K562 (cell line): Measurements from ENCODE around the gene SLC22A23. TPM values are rescaled to one million over a fixed set of nuclear protein-coding genes. Genes with fewer than 3 reads are reported as not detected.

Experiments
- ARID4B ChIP-seq: sonication (generic); formaldehyde crosslinking; IDR thresholded peaks from 2 replicates; pipeline ENCODE4 v1.8.0; 2022; ENCODE audit warnings: mild to moderate bottlenecking, missing genetic modification reagents
- CTBP1 ChIP-seq: fragments of 450-650 bp; IDR thresholded peaks from 2 replicates; pipeline ENCODE4 v1.6.1; 2016; ENCODE audit warnings: borderline replicate concordance
- FOSL1 ChIP-seq: fragments of 200-800 bp; sonication (Bioruptor generic); conservative IDR thresholded peaks from 2 replicates; pipeline ENCODE4 v1.6.1; 2016; ENCODE audit warnings: missing genetic modification characterization, missing compliant biosample characterization
- FOXK1 ChIP-seq: sonication (generic); formaldehyde crosslinking; IDR thresholded peaks from 2 replicates; pipeline ENCODE4 v1.8.0; 2022; ENCODE audit warnings: missing genetic modification reagents, mild to moderate bottlenecking, borderline replicate concordance
- GATAD2A ChIP-seq: fragments of 450-650 bp; IDR thresholded peaks from 2 replicates; pipeline ENCODE4 v1.6.1; 2017
- HDAC2 ChIP-seq: fragments of 450-650 bp; IDR thresholded peaks from 2 replicates; pipeline ENCODE4 v1.6.1; 2016; ENCODE audit warnings: mild to moderate bottlenecking
- HLTF ChIP-seq: fragments of 450-650 bp; IDR thresholded peaks from 2 replicates; pipeline ENCODE4 v1.6.1; 2016
- HOXB6 ChIP-seq: fragments of 250-450 bp; sonication (Bioruptor Pico); IDR thresholded peaks from 2 replicates; pipeline ENCODE4 v1.5.1; 2022; ENCODE audit warnings: mild to moderate bottlenecking, borderline replicate concordance
- KDM1A ChIP-seq, 2 experiments: fragments of 450-650 bp; IDR thresholded peaks; 2 replicates each; pipeline ENCODE4 v1.6.1; 2016; ENCODE audit warnings: mild to moderate bottlenecking in 2 of 2
- NCOA1 ChIP-seq: fragments of 450-650 bp; IDR thresholded peaks from 2 replicates; pipeline ENCODE4 v1.6.1; 2016; ENCODE audit warnings: low read depth
- RBM39 ChIP-seq: fragments of 200-400 bp; formaldehyde crosslinking; optimal IDR thresholded peaks from 2 replicates; pipeline ENCODE3; 2018; ENCODE audit warnings: low read depth, low read length
- SAFB ChIP-seq: fragments of 200-400 bp; formaldehyde crosslinking; IDR thresholded peaks from 2 replicates; pipeline ENCODE4 v1.6.1; 2017; ENCODE audit warnings: low read depth, low read length, borderline replicate concordance
- SIX5 ChIP-seq, 2 experiments: IDR thresholded peaks; 2 replicates each; pipeline ENCODE4 v1.6.1; 2011; ENCODE audit warnings: low read length in 2 of 2, borderline replicate concordance in 1 of 2, low read depth in 1 of 2, mild to moderate bottlenecking in 1 of 2, moderate library complexity in 1 of 2; ENCODE audit not compliant: insufficient read depth in 1 of 2
- SOX6 ChIP-seq: fragments of 450-650 bp; IDR thresholded peaks from 2 replicates; pipeline ENCODE4 v1.6.1; 2014; ENCODE audit warnings: mild to moderate bottlenecking
- STAT5B ChIP-seq: fragments of 250-450 bp; sonication (Bioruptor Pico); IDR thresholded peaks from 2 replicates; pipeline ENCODE4 v1.8.0; 2021; ENCODE audit warnings: mild to moderate bottlenecking, inconsistent platforms
- USF1 ChIP-seq: sonication (generic); formaldehyde crosslinking; IDR thresholded peaks from 2 replicates; pipeline ENCODE4 v1.9.0; 2022; ENCODE audit warnings: mild to moderate bottlenecking, missing genetic modification reagents
- ZNF224 ChIP-seq: sonication (generic); formaldehyde crosslinking; IDR thresholded peaks from 2 replicates; pipeline ENCODE4 v1.8.0; 2022; ENCODE audit warnings: mild to moderate bottlenecking, missing genetic modification reagents
- ZNF316 ChIP-seq: fragments of 450-650 bp; IDR thresholded peaks from 2 replicates; pipeline ENCODE4 v1.6.1; 2016
- ZNF717 ChIP-seq: fragments of 250-450 bp; sonication (Bioruptor Pico); IDR thresholded peaks from 2 replicates; pipeline ENCODE4 v1.5.0; 2021
- ZNF76 ChIP-seq: fragments of 250-450 bp; sonication (Bioruptor Pico); IDR thresholded peaks from 2 replicates; pipeline ENCODE4 v1.4.0; 2020; ENCODE audit warnings: mild to moderate bottlenecking, moderate library complexity, borderline replicate concordance
- ZNF77 ChIP-seq: fragments of 250-450 bp; sonication (Bioruptor Pico); IDR thresholded peaks from 2 replicates; pipeline ENCODE4 v1.5.0; 2020
- polyA plus RNA-seq, 8 experiments: library from polyadenylated mRNA; depleted of rRNA in 4 of 8; stranded (reverse) in 5 of 8; unstranded in 3 of 8; fragments of >200 nt; fragmentation: Nextera tagmentation in 2 of 8; fragmentation: Illumina TruSeq in 1 of 8; extraction: Ambion mirVana in 2 of 8; extraction: Trizol in 1 of 8; gene quantifications; 2 replicates each; pipeline versions ENCODE4 v1.2.1 to v1.2.3, GENCODE V29; 2011 to 2014; ENCODE audit warnings: inconsistent platforms in 1 of 8, missing spikeins in 1 of 8
- total RNA-seq, 7 experiments: library from RNA; depleted of rRNA in 6 of 7; stranded (reverse); fragments of >200 nt in 6 of 7; fragmentation: Illumina TruSeq in 2 of 7; extraction: Trizol in 2 of 7; gene quantifications; 2 replicates each; pipeline versions ENCODE4 v1.2.1 to v1.2.3, GENCODE V29; 2011 to 2021; ENCODE audit warnings: low replicate concordance in 1 of 7

SLC22A23 gene
- total and polyA plus RNA-seq, 9 of the 15 experiments (the other 6 are each of a cell fraction or from before 2014, with no cell fraction given), result 0.30 to 8.7 (median 2.5) TPM

- no peak for TF ChIP-seq SIX5 (IDR thresholded peaks at IDR 0.05; ENCODE audit: borderline replicate concordance in 1 of 2, insufficient read depth in 1 of 2, low read depth in 1 of 2, low read length in 2 of 2)
- no peak for TF ChIP-seq SAFB
- TF ChIP-seq GATAD2A, result 0 out of 2 replicates have a peak, but pooled peaks have one; percentile 45
- TF ChIP-seq FOSL1 (tag), result peak; percentile 84
- no peak for TF ChIP-seq ZNF77 (CRISPR knock-in tag)
- no peak for TF ChIP-seq ZNF224
- TF ChIP-seq RBM39, result no peak
- TF ChIP-seq ARID4B (CRISPR knock-in tag), result no peak
- TF ChIP-seq ZNF76, result no peak
- TF ChIP-seq USF1 (CRISPR knock-in tag), result no peak
- no peak for TF ChIP-seq FOXK1 (CRISPR knock-in tag)
- TF ChIP-seq STAT5B (CRISPR knock-in tag), result no peak
- TF ChIP-seq HLTF, result peak; percentile 81; the same call in 1 of the 2 replicates
- peak; percentile 26; the same call in 1 of the 2 replicates for TF ChIP-seq CTBP1
- TF ChIP-seq SOX6, result peak; percentile 54
- no peak for TF ChIP-seq ZNF717
- no peak for TF ChIP-seq HOXB6 (CRISPR knock-in tag)
- peak; percentile 64 for TF ChIP-seq ZNF316
- TF ChIP-seq HDAC2, result no peak
- no peak for TF ChIP-seq NCOA1
- no peak for TF ChIP-seq KDM1A (IDR thresholded peaks at IDR 0.05)
These were observed 74.2 kb downstream of the SLC22A23 start (continued) for GRCh38 chr6:3382326-3383279.
